DMS 273 treated with DMSO at 0.1 percent for 48 hours (cell line): ENCODE results near the gene LTBR.
"Not testable (repeated sequence)": the region's sequence is repeated elsewhere in the genome, so short reads cannot be mapped to it uniquely, and the experiment has no call there.

Experiments
- DNase-seq: peaks from one replicate; lab custom pipeline; 2025; lab: John Stamatoyannopoulos, UW

The LTBR gene

GRCh38 chr12:6383572-6384498, at the start of gene LTBR:
Gene LTBR (plus strand): TSS chr12:6384162. CDS start chr12:6384359, 197 bp downstream.
- no peak for DNase-seq

- no peak for DNase-seq
Measured at GRCh38 chr12:6334359-6334758, 49.6 kb upstream of the LTBR start.

- no peak for DNase-seq
Measured at GRCh38 chr12:6334940-6335450, 49.0 kb upstream of the LTBR start.

GRCh38 chr12:6335451-6336078, 48.4 kb upstream of the LTBR start:
- DNase-seq = peak; percentile 9

GRCh38 chr12:6336079-6336888, 47.7 kb upstream of the LTBR start:
- peak; percentile 88 for DNase-seq

- DNase-seq = no peak
Measured at GRCh38 chr12:6336889-6337853, 46.8 kb upstream of the LTBR start.

GRCh38 chr12:6337958-6338433, 46.0 kb upstream of the LTBR start:
- no peak for DNase-seq

- not testable (repeated sequence) for DNase-seq
Measured at GRCh38 chr12:6338536-6338935, 45.4 kb upstream of the LTBR start.

- DNase-seq = no peak
Measured at GRCh38 chr12:6338955-6339354, 45.0 kb upstream of the LTBR start.

GRCh38 chr12:6340032-6340638, 43.8 kb upstream of the LTBR start:
- no peak for DNase-seq

- no peak for DNase-seq
Measured at GRCh38 chr12:6340745-6341416, 43.1 kb upstream of the LTBR start.

- DNase-seq = peak; percentile 53
Measured at GRCh38 chr12:6341417-6342139, 42.4 kb upstream of the LTBR start, which contains the start of gene TNFRSF1A. Gene TNFRSF1A (minus strand): TSS chr12:6342076. CDS start chr12:6341814, 262 bp downstream.

- no peak for DNase-seq
Measured at GRCh38 chr12:6342140-6342889, 41.6 kb upstream of the LTBR start.

- DNase-seq = no peak
Measured at GRCh38 chr12:6343518-6343917, 40.4 kb upstream of the LTBR start.

- DNase-seq = not testable (repeated sequence)
Measured at GRCh38 chr12:6344101-6344660, 39.8 kb upstream of the LTBR start.

GRCh38 chr12:6345319-6346091, 38.5 kb upstream of the LTBR start:
- DNase-seq = no peak

GRCh38 chr12:6346235-6346832, 37.6 kb upstream of the LTBR start:
- DNase-seq = no peak
